Ovary (tissue), 9 donors: ENCODE results near the gene NIM1K. TPM values are rescaled to one million over a fixed set of nuclear protein-coding genes. Genes with fewer than 3 reads are reported as not detected.

Experiments used
- DNase-seq, 5 donors: peaks; one replicate each; pipeline ENCODE4 v3.0.0-alpha.2; 2019 to 2020
- H3K27ac ChIP-seq, 2 donors: fragments of 200-600 bp; one replicate each; pipeline versions ENCODE4 v1.5.1 to v1.8.0; 2019 to 2022
- H3K27me3 ChIP-seq: fragments of 200-600 bp; one replicate; pipeline ENCODE4 v1.8.0; 2022
- H3K36me3 ChIP-seq: fragments of 200-600 bp; sonication (generic); one replicate; pipeline ENCODE4 v1.5.1; 2019
- H3K4me1 ChIP-seq: one replicate; pipeline ENCODE4 v1.8.1; 2013; ENCODE audit warnings: mild to moderate bottlenecking, moderate library complexity; ENCODE audit not compliant: insufficient read depth
- H3K4me3 ChIP-seq: fragments of 200-600 bp; sonication (generic); one replicate; pipeline ENCODE4 v1.5.1; 2017
- H3K9me3 ChIP-seq, 2 donors: fragments of 200-600 bp in 1 of 2; sonication (generic) in 1 of 2; one replicate each; pipeline versions ENCODE4 v1.5.1 to v1.8.1; 2013 to 2019; ENCODE audit warnings: mild to moderate bottlenecking in 1 of 2, moderate library complexity in 1 of 2
- EP300 ChIP-seq: sonication (generic); formaldehyde crosslinking; IDR thresholded peaks from one replicate; pipeline ENCODE4 v1.6.1; 2017; ENCODE audit warnings: antibody characterized with exemption
- POLR2A ChIP-seq: fragments of 450-650 bp; IDR thresholded peaks from one replicate; pipeline ENCODE4 v1.6.1; 2017; ENCODE audit warnings: antibody characterized with exemption, mild to moderate bottlenecking, moderate library complexity
- WGBS, 3 donors: extraction: QIAGEN DNeasy Blood & Tissue Kit in 1 of 3; methylation state at CpG; one replicate each; pipeline versions ENCODE4 v1.1.5 to v1.1.7; 2013 to 2017; 5-methylcytosine and 5-hydroxymethylcytosine counted together
- intact Hi-C, 4 donors: fragments of 100-400 bp; cut with DNase I; formaldehyde crosslinking; loops; one replicate each; pipeline versions ENCODE4 v1.11.0 to v1.15.1; 2022 to 2023
- polyA plus RNA-seq, 2 donors: library from polyadenylated mRNA; stranded (reverse); fragments of 200-250 nt in 1 of 2; fragments of 350-450 nt in 1 of 2; fragmentation: Illumina TruSeq in 1 of 2; extraction: RNeasy Lipid Tissue Mini Kit (QIAGEN cat#74804) in 1 of 2; gene quantifications; one replicate each; pipeline ENCODE4 v1.2.3, GENCODE V29; 2013 to 2014
- total RNA-seq, 7 donors: library from RNA; depleted of rRNA in 2 of 7; stranded (reverse); fragments of >200 nt in 2 of 7; fragmentation: NEBNext Ultra II Directional in 3 of 7; extraction: Animal tissue kit (Norgen Biotek cat#: 25700) in 3 of 7; gene quantifications; one replicate each; pipeline versions ENCODE4 v1.1.0 to v1.2.4, GENCODE V29; 2016 to 2023
- TF ChIP-seq, protein P1 (sequence below), 3 donors: fragments of 450-650 bp in 2 of 3; fragments of 200-600 bp in 1 of 3; IDR thresholded peaks; one replicate each; pipeline versions ENCODE4 v1.5.1 to v1.8.0; 2016 to 2022; ENCODE audit warnings: antibody characterized with exemption in 3 of 3, mild to moderate bottlenecking in 1 of 3
- donor health status: DM: no; HTN: no; CAD: no; lungs with moderate emphysema.
- donor health status: DM: no; HTN: no; CAD: no.
- donor health status: Bipolar disorder and iron deficiency.
- donor health status: DM: yes; HTN: yes; CAD: no.
- donor health status: DM: no; HTN: no; CAD: no.
- donor health status: DM: yes; HTN: yes; CAD: no.

NIM1K gene
- total and polyA plus RNA-seq, 9 donors, result 0.12 to 0.78 (median 0.35) TPM; not detected in 1

DNA sequence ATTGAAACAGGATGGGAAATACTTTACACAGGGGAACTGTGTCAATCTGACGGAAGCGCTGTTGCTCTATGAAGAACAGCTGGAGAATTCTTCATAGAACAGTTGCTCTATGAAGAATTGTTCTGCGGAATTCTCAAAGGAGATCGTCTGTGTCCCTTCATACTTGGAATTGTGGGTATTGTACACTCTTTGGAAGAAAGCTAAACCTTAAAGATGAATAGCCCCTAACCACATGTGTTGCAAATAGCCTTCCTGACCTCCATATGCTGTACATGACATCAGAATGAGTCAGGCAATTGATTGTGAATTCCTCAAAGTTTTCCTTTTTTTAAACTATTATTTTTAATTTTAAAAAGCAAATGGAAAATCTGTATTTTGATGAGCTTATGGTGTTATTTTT, 15.6 kb downstream of the NIM1K start:
- Histone ChIP-seq H3K36me3 (no peaks in the 10 kb centered on the region), H3K27me3 (no peaks in the 10 kb centered on the region), H3K27ac (no peak overlapping the region), H3K4me3 (no peak overlapping the region), H3K4me1 (no peaks in the 10 kb centered on the region), H3K9me3 (no peaks in the 10 kb centered on the region)
- 82 to 87% (median 84%) methylated on average over 4 of the region's 4 CpGs for WGBS, 3 donors
- DNase-seq, result no peak
- TF ChIP-seq EP300 (no peak), POLR2A (no peak)
- TF ChIP-seq, protein P1, sequence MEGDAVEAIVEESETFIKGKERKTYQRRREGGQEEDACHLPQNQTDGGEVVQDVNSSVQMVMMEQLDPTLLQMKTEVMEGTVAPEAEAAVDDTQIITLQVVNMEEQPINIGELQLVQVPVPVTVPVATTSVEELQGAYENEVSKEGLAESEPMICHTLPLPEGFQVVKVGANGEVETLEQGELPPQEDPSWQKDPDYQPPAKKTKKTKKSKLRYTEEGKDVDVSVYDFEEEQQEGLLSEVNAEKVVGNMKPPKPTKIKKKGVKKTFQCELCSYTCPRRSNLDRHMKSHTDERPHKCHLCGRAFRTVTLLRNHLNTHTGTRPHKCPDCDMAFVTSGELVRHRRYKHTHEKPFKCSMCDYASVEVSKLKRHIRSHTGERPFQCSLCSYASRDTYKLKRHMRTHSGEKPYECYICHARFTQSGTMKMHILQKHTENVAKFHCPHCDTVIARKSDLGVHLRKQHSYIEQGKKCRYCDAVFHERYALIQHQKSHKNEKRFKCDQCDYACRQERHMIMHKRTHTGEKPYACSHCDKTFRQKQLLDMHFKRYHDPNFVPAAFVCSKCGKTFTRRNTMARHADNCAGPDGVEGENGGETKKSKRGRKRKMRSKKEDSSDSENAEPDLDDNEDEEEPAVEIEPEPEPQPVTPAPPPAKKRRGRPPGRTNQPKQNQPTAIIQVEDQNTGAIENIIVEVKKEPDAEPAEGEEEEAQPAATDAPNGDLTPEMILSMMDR (IDR thresholded peaks at IDR 0.05), result no peak
- intact Hi-C loops, result no loop called here

DNA sequence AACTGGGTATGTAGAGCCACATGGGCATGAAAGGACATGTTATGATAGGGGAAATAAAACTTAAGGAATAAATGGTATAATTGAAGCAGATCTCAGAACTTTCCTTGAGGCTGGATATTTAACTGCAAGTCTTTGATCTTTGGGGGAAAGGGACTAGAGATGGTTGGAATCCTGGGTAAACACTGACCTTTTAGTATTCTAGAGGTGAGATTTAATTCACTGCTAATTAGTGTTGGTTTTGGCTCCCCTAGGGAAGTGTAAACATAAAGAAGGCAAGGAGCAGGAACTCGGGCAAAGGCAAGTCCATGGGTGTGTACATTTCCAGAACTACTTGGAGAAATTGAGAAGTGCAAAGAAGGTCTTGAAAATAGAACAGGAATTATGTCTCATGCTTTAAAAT, 16.6 kb downstream of the NIM1K start:
- Histone ChIP-seq H3K4me1 (no peaks in the 10 kb centered on the region), H3K36me3 (no peaks in the 10 kb centered on the region), H3K4me3 (no peak overlapping the region), H3K9me3 (no peaks in the 10 kb centered on the region), H3K27me3 (no peaks in the 10 kb centered on the region), H3K27ac (no peak overlapping the region)
- TF ChIP-seq POLR2A (no peak), EP300 (no peak)
- TF ChIP-seq, protein P1 (IDR thresholded peaks at IDR 0.05), result no peak
- 0 to 11% (median 8%) methylated on average over 1 of the region's 1 CpG for WGBS, 3 donors
- DNase-seq, result no peak
- intact Hi-C loops, result no loop called here

- Histone ChIP-seq H3K9me3 (no peaks in the 10 kb centered on the region), H3K27ac (no peak overlapping the region), H3K4me1 (no peaks in the 10 kb centered on the region), H3K36me3 (no peaks in the 10 kb centered on the region), H3K4me3 (no peak overlapping the region), H3K27me3 (no peaks in the 10 kb centered on the region)
- 54 to 74% (median 69%) methylated on average over 4 of the region's 4 CpGs for WGBS, 3 donors
- no peak for DNase-seq
- intact Hi-C loops, result no loop called here
- TF ChIP-seq EP300, result no peak
- TF ChIP-seq POLR2A, result no peak
- TF ChIP-seq, protein P1 (IDR thresholded peaks at IDR 0.05), result no peak
Observed at GRCh38 chr5:43209060-43209459, 17.0 kb downstream of the NIM1K start.

DNA sequence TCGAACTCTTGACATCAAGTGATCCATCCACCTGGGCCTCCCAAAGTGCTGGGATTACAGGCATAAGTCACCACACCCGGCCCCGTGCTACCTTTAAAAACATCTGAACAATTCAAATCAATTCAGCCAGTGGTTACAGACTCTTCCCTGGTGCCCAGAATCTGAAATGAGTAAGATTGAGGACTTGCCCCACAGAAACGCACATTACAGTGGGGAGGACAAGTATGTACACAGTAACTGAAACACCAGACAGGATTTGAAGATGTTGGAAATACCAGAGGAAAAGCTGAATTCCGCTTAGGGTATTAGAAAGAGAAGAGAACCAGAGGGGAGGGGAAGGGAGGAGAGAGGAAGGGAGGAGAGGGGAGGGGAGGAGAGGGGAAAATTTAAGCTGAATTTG, 17.8 kb downstream of the NIM1K start:
- no peak overlapping the region for H3K4me3 ChIP-seq
- 78 to 82% (median 82%) methylated on average over 5 of the region's 5 CpGs for WGBS, 3 donors
- no peaks in the 10 kb centered on the region for H3K36me3 ChIP-seq
- no peak for DNase-seq
- H3K9me3 ChIP-seq, result no peaks in the 10 kb centered on the region
- H3K27me3 ChIP-seq, result no peaks in the 10 kb centered on the region
- H3K4me1 ChIP-seq, result no peaks in the 10 kb centered on the region
- no peak overlapping the region for H3K27ac ChIP-seq
- TF ChIP-seq EP300, result no peak
- no peak for TF ChIP-seq POLR2A
- TF ChIP-seq, protein P1 (IDR thresholded peaks at IDR 0.05), result no peak
- intact Hi-C loops, result no loop called here

- DNase-seq, result no peak
- no peaks in the 10 kb centered on the region for H3K36me3 ChIP-seq
- no peak overlapping the region for H3K4me3 ChIP-seq
- no peak overlapping the region for H3K27ac ChIP-seq
- no peaks in the 10 kb centered on the region for H3K9me3 ChIP-seq
- H3K27me3 ChIP-seq, result no peaks in the 10 kb centered on the region
- intact Hi-C loops, result no loop called here
- TF ChIP-seq, protein P1 (IDR thresholded peaks at IDR 0.05), result no peak
- TF ChIP-seq POLR2A (no peak), EP300 (no peak)
- H3K4me1 ChIP-seq, result no peaks in the 10 kb centered on the region
- WGBS, 3 donors, result 74 to 78% (median 74%) methylated on average over 6 of the region's 6 CpGs
Observed at GRCh38 chr5:43210570-43210969, 18.5 kb downstream of the NIM1K start.
